HG03342 (cell line): ENCODE data around the gene CTNNB1.
"Not testable (repeated sequence)": the region's sequence is repeated elsewhere in the genome, so short reads cannot be mapped to it uniquely, and the experiment has no call there.

Experiments
- ATAC-seq: cut with Tn5 transposase; IDR thresholded peaks from one replicate; pipeline ENCODE4 v1.9.1; 2021; ENCODE audit warnings: mild to moderate bottlenecking, moderate library complexity; ENCODE audit not compliant: unreplicated experiment

CTNNB1 gene

DNA sequence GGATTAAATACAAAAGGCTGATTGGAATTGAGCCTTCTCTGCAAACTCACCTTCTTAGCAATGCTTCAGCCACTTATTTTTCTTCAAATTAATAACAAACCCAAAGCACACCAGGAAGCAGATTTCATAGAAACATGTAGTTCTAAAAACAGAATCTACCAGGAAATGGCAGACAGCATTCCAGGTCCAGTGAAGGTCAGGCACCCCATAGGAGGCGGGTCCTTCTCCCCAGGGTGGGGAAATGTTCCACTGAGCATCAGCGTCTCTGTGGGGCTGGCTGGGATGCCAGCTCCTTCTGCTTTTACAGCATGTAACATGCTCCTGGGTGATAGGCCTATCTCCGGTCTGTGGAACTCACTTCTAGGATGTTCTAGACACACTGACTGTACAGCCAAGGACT, 49.2 kb downstream of the CTNNB1 start:
- no peak for ATAC-seq

DNA sequence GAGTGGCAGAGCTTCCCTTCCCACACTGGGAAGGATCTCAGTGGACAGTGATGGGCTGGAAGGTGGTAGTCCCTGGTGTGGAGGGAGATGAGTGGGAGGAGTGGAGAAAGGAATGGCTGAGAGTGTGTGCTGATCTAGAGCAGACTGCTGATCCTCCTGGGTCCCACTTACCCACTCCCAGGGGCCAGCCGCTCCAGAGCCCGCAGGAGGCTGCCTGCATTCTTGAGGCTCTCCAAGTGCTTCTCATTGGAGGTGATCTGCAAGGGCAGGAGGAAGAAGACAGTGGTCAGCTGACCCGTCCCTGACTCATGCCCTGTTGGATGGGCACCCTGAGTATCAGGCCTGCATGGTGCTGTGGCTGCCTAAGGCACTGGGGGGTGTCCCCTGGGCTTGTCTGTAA, 50.0 kb downstream of the CTNNB1 start:
- no peak for ATAC-seq

DNA sequence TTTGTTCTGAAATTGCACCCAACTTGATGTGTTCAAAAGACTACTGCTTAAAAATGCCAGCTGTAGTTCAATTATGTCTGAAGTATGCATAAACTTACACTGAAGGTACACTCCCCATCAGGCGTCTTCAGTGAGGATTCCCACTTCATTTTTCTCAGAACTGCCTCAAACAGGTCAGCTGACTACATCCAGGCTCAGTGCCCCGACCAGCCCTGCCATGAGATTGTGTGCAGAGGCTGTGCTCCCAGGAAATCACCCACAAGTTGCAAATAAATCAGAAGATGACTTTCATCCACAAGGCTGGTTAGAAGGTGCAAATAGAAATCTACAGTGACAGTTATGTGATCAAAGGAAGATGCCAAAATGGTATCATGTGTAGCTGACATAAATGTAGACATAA, 51.5 kb downstream of the CTNNB1 start:
- ATAC-seq, result no peak

DNA sequence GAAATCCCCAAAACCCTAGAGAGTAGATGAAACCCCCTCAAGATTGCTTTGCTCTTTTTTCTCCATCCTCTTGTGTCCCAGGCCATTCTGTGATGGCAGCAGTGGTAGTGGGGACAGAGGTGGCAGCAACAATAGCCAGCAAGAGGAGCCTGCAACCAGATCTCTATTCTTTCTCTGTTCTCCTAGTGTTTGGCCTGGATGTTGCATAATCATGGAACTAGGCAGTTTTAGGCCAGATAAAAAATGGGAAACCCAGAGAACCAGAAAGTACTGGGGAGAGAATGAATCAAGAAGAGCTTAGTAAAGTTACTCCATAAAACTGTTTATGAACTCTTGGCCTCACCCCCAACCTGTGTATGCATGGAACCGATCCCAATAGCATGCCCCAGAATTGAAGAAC, 52.3 kb downstream of the CTNNB1 start:
- ATAC-seq, result no peak

DNA sequence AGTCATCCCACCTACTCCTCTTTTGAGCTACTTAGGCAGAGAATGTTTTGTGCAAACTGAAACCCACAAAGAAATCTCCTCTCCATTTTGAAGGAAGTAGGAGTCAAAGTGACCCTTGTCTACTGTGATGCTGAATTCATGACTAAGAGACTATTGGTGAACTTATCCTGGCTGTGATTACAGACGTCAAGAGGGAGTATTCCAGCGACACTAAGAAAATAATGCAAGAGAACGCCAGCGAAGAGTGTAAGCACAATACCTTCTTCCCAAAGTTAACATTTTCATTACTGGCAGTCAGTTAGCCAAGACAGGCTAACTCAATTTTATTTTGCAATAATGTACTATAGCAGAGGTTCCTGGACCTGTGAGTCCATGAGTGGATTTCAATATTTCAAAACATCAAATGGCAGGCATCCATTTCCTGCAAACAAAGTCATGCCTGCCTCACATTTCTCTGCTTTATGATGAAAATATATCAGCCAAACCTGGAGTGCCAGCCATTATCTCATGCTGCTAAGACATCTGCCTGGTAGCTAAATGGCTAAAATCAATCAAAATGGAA, 59.0 kb downstream of the CTNNB1 start:
- no peak for ATAC-seq

DNA sequence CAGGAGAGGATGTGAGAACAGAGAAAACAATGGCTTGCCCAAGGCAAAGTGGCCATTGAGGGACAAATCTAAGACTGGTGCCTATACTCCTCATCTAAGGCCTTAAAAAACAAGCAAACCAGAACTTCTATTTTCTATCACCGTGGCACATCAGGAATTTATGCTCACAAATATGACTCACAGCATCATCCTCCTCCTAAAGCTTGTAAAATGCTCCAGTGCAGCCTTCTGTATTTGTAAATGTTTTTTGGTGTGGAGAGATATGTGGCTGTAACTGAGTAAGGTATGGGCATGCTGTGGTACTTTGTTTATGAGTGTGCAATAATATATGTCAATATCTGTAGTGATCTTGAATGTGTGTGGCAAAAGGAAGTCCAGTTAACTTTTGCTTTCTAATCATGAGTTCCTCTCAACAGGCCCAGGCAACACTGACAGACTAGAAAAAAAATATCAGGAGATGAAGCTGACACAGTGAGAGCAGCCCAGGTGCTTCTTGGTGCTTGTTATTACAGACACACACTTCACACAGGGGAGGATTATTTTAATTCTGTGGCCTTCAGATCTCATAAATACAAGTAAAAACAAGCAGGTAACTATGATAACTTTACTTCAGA, 60.3 kb downstream of the CTNNB1 start:
- ATAC-seq, result no peak

DNA sequence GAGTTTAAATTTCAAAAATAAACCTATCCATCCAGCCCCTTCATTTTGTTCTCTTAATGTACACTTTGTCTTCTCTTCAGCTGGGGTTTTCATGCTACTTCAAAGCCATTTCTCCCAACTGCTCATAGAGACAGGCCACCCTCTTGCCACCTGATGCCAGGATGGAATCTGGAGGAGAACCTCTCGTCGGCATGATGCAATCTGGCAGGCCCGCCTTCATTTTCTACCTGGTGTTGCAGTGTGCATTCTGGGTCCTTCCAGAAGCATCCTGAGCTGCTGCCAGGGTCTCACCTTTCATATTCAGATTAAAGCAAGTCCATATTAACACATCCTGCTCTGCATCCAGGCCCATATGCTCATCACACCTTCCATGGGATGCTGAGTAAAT, 60.8 kb downstream of the CTNNB1 start:
- ATAC-seq, result no peak

DNA sequence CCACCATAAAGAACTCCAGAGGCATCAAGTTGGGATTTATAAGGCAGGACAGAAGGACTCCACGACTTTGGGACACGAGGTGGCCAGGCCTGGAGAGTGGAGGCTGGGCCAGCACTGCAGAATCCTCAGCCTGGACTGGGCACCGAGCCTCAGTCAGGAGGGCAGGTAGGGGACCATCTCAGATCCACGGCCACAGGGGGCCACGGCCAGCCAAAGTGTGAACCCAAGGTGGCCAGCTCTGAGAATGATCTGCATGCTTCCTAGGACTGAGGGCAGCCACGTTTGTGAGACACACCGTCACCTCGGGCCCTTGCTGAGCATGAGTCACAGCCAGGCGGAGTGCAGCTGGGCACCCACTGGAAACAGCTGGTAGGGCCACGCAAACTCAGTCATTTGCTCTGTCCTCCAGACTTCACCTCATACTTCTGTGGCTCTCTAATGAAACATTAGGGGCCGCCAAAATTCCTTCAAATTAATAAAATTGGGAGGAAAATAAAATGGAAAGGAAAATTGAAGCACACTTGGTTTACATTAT, 65.8 kb downstream of the CTNNB1 start:
- ATAC-seq, result no peak

DNA sequence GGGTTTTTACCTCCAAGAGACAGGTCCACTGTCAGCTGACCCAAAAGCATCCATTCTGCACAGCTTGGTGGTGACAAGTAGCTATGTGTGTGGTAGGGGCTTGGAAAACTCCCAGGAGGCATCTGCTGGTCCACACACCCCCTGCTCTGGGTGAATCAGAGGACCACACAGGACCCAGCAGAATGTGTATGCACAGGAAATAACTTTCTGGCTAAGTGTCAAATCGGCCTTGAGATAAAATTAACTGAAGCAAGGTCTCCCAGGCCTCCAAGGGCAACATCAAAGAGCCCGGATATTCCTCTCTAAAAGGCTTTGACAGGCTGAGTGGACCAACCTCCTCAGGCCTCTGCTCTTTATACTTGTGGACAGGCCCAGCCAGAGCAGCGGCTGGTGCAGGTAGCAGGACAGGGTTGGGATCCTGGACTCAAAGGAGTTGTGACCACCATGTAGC, 66.5 kb downstream of the CTNNB1 start:
- ATAC-seq, result no peak

DNA sequence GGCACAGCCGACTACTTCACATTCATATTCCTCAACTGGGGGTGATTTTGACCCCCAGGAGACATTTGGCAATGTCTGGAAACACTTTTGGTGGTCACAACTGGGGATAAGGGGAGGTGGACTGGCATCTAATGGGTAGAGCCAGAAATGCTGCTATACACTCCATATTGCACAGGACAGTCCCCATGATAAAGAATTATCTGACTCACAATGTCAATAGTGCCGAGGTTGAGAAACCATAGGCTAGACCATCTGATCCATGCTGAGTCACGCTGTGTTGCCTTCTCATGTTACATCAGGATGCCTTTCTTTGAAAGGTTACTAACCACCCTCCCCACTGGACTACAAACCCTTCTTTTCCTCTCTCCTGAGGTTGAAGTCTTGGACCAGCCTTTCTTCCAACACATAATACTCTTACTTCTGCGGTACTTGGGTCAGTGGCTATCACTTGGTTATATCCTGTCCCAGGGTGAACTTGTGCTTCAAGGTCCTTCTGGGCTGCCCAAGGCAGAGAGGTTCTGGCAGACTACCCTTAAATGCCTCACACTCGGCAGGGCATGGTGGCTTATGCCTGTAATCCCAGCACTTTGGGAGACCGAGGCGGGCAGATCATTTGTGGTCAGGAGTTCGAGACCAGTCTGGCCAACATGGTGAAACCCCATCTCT, 68.8 kb downstream of the CTNNB1 start:
- no peak for ATAC-seq

DNA sequence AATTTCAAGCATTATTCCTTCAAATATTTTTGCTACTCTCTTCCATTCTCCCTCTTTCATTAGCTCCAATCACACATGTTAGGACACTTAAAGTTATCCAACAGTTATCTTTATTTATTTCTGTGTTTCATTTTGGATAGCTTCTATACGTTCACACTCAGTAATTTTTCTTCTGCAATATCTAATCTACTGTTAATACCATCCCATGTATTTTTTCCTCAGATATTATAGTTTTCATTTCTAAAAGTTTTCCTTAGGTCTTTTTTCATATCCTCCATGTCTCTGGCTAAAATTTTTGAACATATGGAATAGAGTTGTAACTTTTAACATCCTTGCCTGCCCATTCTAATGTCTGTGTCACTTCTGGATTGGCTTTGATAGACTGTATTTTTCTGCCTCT, 73.4 kb downstream of the CTNNB1 start:
- no peak for ATAC-seq

DNA sequence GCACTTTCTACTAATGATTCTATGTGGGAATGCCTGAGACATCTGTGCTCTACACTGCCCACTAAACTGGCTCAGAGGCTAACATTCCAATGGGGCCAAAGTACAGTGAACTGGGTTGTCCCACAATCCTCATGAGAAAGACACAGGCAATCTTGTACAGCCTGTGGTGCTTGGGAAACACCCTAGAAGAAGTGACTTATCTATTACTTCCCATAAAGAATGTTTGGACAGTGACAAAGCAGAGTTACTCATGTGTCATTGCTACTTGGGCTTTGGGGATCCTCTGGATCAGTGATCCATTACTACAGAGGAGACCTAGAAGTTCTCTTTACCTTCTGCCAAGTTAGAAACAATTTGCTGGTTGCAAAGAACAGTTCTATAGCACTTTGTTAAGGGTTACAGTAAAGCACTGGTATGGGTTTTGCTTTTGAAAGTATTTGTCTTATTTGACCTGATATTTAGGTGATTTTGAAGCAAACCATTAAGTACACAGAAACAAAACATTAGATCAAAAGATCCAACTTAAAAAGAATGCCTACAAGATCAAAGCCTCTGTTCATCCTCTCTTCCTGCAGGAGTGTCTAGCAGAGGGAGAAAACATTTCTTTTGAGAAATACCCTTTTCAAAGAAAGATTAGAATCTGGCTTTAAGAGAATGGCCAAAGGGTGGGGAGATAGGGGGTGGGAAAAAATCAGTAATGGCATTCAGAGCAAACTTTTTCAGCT, 75.8 kb downstream of the CTNNB1 start:
- ATAC-seq, result no peak

DNA sequence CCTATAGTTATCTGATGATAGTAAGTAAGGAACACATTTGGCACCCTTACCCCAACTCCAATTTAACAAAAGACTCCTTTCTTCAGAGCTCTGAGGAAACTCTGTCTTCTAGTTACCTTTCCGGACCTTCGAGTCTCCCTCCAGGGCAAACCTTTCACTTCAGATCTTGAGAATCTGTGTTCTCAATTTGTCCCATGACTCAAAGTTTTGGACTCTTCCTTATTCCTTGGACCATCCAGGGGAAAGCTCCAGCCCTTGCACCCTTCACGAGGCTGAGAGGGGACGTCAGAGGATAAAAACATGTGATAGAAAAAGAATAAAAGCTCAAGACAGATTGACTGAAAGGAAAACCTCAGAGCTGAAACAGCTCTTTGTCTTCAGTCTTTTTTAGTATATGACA, 76.9 kb downstream of the CTNNB1 start:
- ATAC-seq, result no peak

DNA sequence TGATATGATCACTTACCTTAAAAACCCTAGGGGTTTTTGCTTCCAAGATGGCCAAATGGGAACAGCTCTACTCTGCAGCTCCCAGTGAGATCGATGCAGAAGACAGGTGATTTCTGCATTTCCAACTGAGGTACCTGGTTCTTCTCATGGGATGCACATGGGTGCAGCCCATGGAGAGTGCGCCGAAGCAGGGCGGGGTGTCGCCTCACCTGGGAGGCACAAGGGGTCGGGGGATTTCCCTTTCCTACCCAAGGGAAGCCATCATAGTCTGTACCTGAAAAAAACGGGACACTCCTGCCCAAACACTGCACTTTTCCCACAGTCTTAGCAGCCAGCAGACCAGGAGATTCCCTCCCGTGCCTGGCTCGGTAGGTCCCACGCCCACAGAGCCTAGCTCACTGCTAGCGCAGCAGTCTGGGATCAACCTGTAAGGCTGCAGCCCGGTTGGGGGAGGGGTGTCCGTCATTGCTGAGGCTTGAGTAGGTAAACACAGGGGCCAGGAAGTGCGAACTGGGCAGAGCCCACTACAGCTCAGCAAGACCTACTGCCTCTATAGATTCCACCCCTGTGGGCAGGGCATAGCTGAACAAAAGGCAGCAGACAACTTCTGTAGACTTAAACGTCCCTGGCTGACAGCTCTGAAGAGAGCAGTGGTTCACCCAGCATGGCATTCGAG, 78.6 kb downstream of the CTNNB1 start:
- no peak for ATAC-seq

DNA sequence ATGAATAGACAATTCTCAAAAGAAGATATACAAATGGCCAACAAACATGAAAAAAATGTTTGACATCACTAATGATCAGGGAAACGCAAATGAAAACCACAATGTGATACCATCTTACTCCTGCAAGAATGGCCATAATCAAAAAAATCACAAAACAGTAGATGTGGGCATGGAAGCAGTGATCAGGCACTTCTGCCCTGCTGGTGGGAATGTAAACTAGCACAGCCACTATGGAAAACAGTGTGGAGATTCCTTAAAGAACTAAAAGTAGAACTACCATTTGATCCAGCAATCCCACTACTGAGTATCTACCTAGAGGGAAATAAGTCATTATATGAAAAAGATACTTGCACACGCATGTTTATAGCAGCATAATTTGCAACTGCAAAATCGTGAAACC, 85.6 kb downstream of the CTNNB1 start:
- not testable (repeated sequence) for ATAC-seq

DNA sequence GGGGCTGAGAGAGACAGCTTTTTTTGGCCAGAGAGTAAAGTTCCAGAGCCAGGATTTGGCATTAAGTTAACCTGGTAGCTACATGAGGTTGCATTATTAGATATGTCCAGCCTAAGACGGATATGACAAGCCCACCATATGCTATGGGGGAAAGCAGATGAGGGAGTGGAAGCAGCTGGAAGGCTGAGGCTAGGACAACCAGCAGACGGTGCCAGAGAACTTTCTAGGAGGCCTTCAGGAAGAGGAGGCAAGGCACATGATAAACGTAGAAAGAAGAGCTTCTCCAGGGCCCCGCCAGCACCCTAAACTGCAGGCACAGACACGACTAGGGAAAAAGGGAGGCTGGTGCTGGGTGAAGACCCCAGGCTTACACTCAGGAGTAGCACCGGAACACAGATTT, 87.0 kb downstream of the CTNNB1 start:
- no peak for ATAC-seq

DNA sequence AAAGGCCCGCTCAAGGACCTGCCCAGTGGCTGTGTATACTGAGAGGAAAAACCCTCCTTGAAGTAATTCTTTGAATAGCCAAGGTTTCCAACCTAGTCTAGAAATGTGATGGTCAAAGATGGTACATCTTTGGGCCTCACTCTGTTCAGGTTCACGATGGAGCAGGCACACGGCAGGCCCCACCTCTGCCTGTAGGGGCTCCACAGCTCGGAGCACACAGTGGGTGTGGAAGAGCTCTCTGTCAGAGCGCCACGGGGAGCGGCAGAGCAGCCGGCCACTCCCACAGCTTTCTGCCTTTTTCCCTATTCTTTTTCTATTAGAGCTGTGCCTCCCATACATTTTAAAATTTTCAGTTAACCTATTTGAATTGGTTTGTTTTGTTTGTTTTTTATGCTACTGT, 89.5 kb downstream of the CTNNB1 start:
- ATAC-seq, result no peak
